ENCODE results near the gene CCND1.
"Not testable (repeated sequence)": the region's sequence is repeated elsewhere in the genome, so short reads cannot be mapped to it uniquely, and the experiment has no call there.

Gene CCND1

DNA sequence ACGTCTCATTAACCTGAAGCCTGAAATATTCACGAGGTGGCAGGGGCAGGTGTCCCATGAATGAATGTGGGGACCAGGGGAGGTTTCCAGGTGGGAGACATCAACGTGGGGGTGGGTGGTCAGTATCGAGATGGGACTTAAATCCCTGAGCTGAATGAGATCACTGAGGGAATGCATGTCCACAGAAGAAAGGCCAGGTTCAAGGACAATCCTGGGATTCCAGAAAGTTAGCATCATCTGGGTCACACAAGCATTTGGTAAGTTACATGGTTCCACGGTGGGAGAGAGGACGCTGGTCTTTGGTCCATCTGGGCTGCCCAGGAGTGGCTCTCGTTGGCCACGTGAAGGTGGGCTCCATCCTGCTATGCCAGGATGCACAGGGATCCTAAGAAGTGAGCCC is 22.7 kb upstream of the CCND1 start:
- FAIRE-seq: no peak

DNA sequence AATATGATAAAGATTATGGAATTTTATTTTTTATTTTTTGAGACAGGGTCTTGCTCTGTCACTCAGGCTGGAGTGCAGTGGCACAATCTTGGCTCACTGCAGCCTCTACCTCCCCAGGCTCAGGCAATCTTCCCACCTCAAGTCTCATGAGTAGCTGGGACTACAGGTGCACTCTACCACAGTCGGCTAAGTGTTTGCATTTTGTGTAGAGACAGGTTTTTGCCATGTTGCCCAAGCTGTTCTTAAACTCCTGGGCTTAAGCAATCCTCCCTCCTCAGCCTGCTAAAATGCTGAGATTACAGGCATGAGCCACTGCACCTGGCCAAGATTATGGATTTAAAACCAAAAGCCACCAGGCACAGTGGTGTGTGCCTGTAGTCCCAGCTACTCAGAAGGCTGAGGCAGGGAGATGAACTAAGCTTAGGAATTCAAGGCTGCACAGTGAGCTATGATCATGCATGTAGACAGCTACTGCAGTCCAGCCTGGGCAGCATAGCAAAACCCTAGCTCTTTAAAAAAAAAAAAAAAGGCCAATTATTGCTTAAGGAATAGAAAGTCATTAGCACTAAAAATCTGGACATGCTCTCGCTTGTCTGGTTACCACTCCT is 20.2 kb upstream of the CCND1 start:
- no peak for FAIRE-seq

DNA sequence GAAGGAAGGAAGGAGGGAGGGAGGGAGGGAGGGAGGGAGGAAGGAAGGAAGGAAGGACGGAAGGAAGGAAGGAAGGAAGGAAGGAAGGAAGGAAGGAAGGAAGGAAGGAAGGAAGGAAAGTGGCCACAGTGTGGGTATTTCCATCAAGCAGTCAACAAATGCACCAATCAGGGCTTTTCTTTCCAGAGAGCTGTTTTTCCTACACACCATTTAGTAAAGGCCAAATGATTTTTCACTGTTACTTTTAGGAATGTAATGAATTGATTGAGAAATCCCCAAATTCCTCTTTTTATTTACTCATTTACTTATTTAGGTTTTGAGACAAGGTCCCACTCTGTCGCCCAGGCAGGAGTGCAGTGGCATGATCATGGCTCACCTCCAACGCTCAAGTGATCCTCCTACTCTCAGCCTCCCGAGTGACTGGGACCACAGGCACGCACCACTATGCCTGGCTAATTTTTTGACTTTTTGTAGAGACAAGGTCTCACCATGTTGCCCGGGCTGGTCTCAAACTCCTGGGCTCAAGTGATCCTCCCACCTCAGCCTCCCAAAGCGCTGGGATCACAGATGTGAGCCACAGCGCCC is 18.8 kb upstream of the CCND1 start:
- FAIRE-seq: not testable (repeated sequence)

DNA sequence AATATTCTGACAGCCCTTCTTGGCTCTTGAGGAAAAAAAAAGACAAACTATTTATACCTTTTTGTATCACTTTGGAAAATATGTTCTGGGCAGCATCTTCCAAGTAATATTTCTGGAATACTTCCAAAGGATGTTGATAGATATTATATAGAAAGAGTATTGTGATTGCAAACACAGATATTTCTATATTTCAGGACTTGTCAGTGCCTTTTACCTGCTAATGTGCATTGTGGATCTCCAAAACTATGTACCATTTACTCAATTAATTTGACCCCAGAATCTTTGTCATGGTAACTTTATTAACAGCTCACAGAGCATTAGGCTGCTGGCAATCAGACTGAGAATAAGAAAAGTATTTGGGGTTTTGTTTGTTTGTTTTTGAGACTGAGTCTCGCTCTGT is 16.7 kb upstream of the CCND1 start:
- FAIRE-seq: no peak

DNA sequence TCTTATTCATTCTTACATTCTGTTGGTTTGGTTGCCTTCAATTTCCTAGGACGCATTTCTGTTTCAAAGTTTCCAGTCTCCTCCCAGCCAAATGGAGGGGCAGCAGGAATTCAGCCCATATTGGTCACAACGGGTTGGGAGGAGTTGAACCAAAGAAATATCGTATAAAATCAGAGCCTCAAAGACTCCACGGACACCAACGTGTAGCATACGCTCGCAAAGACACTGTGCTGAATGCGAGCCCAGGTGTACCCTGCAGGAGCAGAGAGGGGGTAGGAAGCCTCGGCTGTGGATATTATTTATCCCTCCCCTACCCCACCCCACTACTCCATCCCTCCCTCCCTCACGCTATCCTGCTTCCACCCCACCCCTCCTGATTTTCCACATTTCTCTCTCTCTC is 15.5 kb upstream of the CCND1 start:
- no peak for FAIRE-seq

DNA sequence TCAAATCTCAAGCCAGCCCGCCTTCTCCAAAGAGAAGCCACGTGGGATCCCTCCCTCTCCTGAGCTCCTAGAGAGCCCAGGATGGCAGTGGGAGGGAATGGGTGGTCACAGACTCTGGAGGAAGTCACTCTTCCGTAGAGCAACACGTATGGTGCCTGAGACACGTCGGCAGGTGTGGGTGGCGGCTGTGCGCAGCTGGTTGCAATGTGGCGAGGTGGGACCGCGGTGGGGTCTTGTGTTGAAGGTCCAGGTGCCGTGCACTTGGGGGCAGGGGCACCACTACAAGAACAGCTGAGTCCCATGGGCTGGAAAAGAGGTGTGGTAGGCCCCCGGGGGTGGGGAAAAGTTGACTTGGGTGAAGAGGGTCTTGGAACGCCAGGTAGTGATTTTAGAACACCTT is 13.4 kb upstream of the CCND1 start:
- no peak for FAIRE-seq

DNA sequence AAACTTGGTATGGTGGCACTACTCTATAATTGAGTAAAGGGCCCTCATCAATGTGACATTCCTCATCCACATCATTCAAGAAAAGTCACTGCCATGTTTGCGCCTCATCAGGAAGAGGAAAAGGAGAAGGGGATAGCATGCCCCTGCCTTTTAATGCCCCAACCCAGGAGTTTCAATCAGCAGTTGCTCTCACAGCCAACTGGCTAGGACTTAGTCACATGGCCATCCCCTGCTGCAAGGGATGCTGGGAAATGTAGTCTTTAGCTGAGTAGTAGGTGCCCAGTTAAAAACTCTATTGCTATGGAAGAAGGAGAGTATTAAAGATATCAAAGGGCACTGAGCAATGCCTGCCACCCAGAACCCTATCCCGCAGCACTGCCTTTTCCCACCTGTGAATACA is 10.9 kb upstream of the CCND1 start:
- FAIRE-seq: no peak

DNA sequence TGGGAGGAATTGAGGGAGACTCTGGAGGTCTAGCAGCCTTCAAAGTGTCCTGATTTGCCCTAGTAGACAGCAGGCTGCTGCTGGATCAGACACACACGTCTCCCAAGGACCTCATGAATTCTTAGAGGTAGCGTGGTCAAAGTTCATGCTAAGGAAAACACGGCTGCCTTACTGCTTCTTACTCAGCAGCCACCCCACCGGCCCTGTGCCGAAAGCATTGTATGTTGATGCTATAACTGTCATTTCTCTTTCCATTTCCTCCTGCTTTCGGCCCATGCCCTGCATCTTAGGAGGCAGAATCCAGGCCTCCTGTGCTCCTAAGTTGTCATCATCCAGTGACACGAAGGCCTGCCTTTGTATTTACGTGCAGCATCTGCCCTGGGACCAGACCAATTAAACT is 10.5 kb upstream of the CCND1 start:
- no peak for FAIRE-seq

DNA sequence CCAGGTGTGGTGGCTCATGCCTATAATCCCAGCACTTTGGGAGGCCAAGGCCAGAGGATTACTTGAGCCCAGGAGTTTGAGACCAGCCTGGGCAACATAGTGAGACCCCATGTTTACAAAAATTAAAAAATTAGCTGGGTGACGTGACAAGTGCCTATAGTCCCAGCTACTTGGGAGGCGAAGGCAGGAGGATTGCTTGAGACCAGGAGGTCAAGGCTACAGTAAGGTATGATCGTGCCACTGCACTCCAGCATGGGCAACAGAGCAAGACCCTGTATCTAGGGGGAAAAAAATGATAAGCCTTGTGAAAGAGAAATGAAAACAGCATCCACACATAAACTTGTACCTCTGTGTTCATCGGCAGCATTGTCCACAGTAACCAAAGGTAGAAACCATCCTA is 8.1 kb upstream of the CCND1 start:
- FAIRE-seq: no peak

DNA sequence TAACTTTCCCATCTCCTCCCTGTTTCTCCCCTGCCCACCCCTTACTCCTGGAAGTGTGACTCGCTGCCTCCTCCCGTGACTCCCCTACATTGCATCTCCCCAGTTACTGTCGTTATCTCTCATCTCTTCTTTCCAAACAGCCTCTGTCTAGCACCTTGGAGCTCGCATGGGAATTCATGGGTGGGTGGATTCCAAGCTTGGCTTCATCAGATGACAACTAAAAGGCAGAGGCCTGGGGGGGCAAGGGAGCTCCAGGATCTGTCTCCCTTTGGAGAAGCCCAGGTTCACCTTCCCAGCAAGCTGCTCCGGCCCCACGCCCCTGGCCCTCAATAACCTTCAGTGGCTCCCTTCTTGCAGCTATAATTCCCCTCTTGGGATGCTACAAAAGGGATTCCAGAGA is 6.9 kb upstream of the CCND1 start:
- FAIRE-seq: no peak

DNA sequence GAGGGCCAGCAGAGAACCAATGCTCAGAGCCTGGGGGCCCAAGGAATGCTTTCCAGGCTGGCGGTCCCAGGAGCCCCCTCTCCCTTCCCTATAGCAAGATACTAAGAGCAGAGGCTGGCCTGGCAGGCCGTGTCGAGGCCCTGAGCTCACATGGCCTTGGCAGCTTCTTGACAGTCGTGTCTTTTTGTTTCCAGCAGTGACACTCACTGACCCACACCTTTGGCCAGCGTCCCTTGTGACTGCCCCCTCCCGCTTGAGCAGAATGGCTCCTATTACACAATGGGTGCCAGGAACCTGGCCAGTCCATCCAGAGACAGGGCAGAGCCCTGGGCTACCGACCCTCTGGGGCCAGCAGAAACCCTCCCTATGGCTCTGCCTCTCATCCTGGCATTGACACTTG is 6.4 kb upstream of the CCND1 start:
- FAIRE-seq: no peak

DNA sequence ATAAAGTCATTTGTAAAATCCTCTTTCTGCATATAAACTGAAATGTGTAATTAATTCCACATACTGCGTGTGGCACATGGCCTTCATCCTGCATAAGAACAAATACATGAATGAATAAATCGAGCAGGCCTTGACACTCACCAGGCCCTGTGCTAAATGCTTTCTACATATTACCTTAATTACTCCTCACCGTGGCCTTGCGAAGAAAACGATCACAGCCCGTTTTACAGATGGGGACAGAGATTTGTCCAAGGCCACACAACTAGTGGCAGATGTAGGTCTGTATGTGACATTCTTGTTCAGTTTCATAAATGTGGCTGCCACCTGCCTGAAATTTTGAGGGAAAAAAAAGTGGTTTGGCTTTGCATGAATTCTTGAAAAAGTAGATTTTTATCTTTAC is 5.8 kb upstream of the CCND1 start:
- FAIRE-seq: no peak

DNA sequence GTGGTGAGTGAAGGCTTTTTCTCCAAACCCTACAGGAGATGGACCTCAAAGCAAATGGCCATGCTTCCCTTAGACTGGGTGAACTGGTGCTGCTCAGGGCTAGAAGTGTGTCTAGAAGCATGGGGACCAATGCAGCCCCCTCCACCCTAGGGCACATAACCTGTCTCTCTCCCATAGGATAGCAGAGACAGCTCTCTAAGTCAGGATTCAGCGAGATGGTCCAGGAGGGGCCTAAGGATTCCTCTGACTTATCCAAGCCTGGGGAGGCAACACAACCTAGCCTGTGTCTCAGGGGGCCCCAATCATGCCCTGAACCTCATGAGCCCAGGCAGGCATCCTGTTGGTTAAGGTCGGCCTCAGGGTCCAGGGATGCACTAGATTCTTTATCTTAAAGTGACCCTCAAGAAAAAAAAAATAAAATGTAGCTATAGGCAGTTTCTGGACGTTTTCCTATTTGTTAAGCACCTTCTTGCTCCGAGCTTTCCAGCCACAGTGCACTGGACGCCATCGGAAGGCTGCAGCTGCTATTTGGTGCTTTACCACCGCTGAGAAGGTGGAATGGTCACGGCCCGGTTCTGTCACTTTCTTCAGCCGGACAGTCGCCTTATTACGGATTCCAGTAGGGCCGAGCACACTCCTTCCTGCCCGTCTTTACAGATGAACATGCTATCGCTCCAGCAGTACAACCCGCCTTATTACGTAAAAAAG is 5.0 kb upstream of the CCND1 start:
- FAIRE-seq: no peak

DNA sequence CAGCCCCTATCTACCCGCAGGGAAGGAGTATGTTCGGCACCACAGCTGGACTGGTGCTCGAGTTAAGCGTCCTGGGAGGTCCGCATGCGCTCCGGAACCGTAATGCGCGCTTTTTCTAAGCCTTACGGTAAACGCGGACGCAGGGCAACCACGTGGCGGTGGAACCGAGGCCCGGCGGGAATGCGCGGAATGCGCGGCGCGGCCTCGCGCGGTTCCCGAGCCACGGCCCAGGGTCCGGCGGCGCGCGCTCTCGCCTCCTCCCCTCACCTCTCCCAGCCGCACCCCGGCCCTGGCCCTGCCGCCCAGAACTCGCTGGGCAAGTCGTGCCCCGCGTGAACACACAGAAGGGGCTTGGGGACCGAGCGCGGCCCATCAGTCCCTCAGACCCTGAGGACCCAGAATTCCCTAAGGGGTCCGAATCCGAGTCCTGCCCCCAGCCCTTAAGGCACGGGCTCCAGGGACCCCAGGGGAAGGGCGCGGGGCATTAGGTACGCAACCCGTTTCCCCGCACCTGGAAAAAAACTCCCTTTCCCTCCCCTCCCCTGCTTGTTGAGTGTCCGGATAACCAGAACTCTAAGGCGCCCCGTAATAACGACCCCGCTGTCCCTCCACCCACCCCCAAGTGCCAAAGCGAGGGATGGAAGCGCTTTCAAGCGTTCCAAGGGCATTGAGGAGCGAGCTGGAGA is 4.3 kb upstream of the CCND1 start:
- no peak for FAIRE-seq

DNA sequence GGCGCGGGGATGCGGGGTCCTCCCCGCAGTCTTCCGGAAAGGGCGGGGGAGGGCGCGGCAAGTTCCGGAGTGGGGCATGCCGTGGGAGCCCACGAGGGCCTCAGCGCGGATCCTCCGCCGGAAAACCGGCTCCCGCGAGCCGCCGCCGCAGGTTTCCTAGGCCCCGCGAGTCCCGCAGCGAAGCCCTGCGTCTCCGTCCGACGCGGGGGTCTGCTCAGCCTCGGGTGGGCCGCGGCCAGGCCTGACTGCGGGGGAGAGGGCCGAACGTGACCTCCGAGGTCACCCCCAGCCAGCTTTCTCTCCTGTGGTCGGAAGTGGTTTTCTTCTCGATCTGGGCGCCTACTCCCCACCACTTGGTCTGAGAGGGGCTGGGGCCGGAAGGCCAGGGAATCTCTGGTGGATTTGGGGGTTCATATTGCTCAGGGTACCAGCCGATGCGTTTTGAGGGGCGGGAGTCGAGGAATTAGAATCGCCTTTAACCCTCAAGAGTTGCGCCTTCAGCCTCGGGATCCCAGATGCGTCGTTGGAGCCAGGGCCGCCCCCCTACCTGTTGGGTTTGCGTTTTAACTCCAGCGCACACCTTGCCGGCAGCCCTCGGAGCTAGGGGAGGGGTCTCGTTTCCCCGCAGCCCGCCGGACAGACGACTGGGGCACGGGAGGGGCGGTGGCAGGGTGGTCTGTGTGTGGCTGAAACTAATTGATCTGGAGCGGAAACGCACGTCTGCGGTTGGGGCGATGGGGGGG is 3.6 kb upstream of the CCND1 start:
- no peak for FAIRE-seq

DNA sequence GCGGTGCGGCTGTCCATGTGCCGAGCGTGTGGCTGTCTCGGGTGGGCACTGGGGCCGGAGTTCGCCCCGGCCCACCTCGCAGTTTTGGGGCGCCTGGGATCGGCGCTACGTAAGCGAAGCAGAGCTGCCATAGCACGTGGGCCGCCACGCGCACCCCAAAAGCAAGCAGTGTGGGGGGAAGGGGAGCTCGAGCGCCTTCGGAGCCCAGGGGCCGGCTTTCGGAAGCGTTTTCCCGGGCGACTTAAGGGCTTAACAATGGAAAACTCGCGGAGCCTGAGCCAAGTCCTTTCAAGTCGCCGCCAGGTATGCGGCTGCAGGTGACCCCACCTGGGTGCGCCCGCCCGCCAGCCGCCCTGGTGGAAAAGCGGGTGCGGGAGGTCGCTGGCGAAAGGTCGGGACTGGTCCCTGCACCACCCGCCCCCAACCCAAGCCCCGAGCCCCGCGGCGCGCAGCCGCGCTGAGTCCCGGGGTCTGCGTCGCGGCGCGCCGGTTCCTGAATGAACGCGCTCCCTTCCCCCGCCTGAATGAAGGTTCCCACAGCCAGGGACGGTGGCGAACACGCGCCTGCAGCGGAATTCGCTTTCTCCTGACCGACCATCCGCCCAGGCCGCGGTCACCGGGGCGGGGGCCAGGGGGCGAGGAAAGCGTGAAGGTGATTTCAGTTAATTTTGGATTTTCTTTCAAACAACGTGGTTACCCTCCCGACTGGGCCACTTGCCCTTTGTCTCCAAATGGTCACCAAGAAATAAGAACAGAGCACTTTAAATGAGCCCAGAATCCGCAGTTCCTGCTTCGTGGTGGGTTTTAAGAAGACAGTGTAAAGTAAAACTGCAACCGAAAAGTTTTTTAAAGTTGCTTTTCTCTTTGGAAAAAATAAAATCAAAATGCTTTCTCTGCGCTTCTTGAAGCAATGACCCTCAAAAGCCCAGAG is 2.8 kb upstream of the CCND1 start:
- no peak for FAIRE-seq

DNA sequence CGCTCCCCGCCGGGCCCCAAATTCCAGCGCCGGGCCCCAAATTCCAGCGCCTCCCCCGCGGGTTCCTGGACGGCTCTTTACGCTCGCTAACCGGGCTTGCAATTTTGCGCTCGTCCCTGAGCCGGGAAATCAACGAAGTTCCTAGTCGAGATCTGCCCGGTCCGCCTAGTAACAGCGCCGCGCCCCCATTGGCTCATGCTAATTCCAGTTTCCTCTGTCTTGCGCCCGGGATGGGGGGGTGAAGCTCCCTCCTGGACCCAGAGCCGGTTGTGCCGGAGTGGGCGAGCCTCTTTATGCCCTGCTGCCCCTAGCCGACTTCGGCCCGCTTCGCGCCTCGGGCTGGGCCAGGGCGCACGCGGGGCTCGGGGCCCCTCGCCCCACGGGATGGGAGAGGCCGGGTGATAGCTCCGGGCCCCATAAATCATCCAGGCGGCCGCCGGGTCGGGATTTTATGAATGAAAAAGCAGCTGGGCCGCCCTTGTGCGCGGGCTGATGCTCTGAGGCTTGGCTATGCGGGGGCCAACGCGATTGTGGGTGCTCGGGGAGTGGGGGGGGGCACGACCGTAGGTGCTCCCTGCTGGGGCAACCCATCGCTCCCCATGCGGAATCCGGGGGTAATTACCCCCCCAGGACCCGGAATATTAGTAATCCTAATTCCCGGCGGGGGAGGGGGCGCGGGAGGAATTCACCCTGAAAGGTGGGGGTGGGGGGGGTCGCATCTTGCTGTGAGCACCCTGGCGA is 1.8 kb upstream of the CCND1 start:
- FAIRE-seq: no peak

DNA sequence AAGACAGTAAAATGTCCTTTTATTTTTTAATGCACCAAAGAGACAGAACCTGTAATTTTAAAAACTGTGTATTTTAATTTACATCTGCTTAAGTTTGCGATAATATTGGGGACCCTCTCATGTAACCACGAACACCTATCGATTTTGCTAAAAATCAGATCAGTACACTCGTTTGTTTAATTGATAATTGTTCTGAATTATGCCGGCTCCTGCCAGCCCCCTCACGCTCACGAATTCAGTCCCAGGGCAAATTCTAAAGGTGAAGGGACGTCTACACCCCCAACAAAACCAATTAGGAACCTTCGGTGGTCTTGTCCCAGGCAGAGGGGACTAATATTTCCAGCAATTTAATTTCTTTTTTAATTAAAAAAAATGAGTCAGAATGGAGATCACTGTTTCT is 1.1 kb upstream of the CCND1 start:
- FAIRE-seq: no peak

DNA sequence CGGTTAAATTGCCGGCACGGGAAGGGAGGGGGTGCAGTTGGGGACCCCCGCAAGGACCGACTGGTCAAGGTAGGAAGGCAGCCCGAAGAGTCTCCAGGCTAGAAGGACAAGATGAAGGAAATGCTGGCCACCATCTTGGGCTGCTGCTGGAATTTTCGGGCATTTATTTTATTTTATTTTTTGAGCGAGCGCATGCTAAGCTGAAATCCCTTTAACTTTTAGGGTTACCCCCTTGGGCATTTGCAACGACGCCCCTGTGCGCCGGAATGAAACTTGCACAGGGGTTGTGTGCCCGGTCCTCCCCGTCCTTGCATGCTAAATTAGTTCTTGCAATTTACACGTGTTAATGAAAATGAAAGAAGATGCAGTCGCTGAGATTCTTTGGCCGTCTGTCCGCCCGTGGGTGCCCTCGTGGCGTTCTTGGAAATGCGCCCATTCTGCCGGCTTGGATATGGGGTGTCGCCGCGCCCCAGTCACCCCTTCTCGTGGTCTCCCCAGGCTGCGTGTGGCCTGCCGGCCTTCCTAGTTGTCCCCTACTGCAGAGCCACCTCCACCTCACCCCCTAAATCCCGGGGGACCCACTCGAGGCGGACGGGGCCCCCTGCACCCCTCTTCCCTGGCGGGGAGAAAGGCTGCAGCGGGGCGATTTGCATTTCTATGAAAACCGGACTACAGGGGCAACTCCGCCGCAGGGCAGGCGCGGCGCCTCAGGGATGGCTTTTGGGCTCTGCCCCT is 529 bp upstream of the CCND1 start:
- no peak for FAIRE-seq

DNA sequence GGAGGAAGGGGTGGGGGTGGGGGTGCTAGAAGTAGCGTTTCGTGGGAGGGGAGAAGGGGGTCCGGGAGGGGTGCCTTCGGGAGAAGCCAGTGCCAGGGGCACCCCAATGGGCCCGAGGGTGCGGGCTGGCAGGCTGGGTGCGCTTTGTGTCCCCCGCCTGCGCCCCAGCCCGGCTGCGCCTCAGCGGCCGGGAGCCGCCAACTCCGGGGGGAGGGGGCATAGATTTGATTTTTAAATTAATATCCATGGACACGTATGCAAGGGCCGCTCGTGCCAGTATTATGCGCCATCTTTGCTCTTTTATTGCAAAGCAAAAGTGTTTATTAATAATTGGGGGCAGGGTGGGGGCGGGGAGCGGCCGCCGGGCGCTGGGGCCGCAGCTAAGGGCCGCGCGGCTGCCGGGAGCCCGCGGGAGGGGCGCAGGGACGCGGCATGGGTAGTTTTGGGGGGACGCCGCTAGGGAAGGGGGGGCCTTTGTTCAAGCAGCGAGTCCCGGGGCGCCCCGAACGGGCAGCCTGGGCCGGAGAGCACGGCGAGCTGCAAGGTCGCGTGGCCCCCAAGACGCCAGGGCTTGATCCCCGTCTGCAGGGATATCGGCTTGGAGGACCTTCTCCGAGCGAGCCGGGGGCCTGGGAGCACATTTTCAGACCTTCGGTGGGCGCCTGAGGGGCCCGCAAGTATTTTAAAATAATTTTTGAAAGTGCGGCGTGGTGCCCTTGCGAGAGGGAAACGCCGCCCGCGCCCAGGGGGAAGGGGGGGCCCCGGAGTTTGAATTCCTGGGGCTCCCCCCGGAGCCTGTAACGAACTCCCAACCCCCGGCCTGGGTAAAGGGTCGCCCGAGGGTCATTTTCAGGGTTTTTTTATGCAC is 959 bp downstream of the CCND1 start:
- no peak for FAIRE-seq
